ENCODE data around the gene KLK11. TPM values are rescaled to one million over a fixed set of nuclear protein-coding genes. Genes with fewer than 3 reads are reported as not detected.
A peak's percentile ranks its signal among the peaks of the same experiment; 100 is the strongest.

KLK11 gene
- total RNA-seq (not detected), polyA plus RNA-seq (not detected), total RNA-seq (not detected)

- Mint-ChIP-seq H3K27ac (peak within 1 kb of the TSS in 1 of 9 donors; percentile 22), H3K4me1 (peaks cover 0 to 2% (median 0%) of the 10 kb centered on the region in 7 donors), H3K4me3 (no peak within 1 kb of the TSS), H3K9me3 (peaks cover 0 to 2% (median 0%) of the 10 kb centered on the region in 11 donors), H3K27me3 (peaks cover 0 to 71% (median 51%) of the 10 kb centered on the region in 5 donors), H3K36me3 (peaks cover 0 to 4% (median 3%) of the 10 kb centered on the region in 5 donors)
- Histone ChIP-seq H3K27me3 (ENCODE audit: control insufficient read depth in 2 of 2, insufficient read depth in 2 of 2, low read length in 2 of 2) (no peaks in the 10 kb centered on the region), H3K4me1 (ENCODE audit: control insufficient read depth in 2 of 2, insufficient read depth in 2 of 2, low read length in 2 of 2) (no peaks in the 10 kb centered on the region), H3K9me3 (ENCODE audit: control insufficient read depth in 2 of 3, low read length in 3 of 3) (no peaks in the 10 kb centered on the region), H3K36me3 (ENCODE audit: control insufficient read depth in 2 of 3, insufficient read depth in 3 of 3, low read length in 3 of 3) (no peaks in the 10 kb centered on the region), H3K4me3 (ENCODE audit: low read length) (no peak within 1 kb of the TSS), H3K27ac (ENCODE audit: low read depth, low read length) (no peak within 1 kb of the TSS)
- CTCF ChIA-PET, result no interaction called here
- ATAC-seq, result no peak
- no peak for DNase-seq
- POLR2A ChIA-PET, result no interaction called here
- intact Hi-C loops (cut with micrococcal nuclease), result no loop called here
Observed at GRCh38 chr19:51026554-51026831, at the start of gene KLK11. Gene KLK11 (minus strand): TSS chr19:51026616. CDS start chr19:51025631, 985 bp downstream.

DNA sequence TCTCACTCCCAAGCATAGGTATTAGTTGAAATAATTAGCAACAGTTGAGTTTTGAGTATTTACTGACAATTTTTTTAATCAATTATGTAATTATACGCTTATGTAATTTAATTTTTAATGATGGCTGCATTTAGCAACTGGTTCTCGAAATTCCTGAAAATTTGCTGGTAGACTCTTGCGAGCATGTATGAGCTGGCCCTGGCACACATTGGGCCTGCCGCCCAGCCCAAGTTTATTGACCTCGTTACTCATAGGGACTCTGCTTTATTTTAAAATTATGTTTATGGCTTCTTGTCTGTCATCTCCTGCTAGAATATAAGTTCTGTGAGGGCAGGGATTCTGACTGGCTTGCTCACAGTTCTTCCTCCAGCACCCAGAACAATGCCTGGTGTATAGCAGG lies 49.6 kb upstream of the KLK11 start:
- CTCF ChIA-PET, result no interaction called here
- Mint-ChIP-seq H3K4me1 (no peaks in the 10 kb centered on the region), H3K27ac (no peak overlapping the region), H3K9me3 (peaks cover 0 to 17% (median 7%) of the 10 kb centered on the region in 11 donors), H3K27me3 (peaks cover 4 to 19% (median 13%) of the 10 kb centered on the region in 5 donors), H3K4me3 (no peak overlapping the region), H3K36me3 (peaks cover 0 to 5% (median 4%) of the 10 kb centered on the region in 5 donors)
- POLR2A ChIA-PET, result interaction anchor here (0.6 kb wide), 2 partner anchors 18 to 56 kb away, joined by 3 read pairs; no protein-coding TSS in a partner anchor
- Histone ChIP-seq H3K36me3 (ENCODE audit: control insufficient read depth in 2 of 3, insufficient read depth in 3 of 3, low read length in 3 of 3) (no peaks in the 10 kb centered on the region), H3K27ac (ENCODE audit: low read depth, low read length) (no peak overlapping the region), H3K4me3 (ENCODE audit: low read length) (no peak overlapping the region), H3K27me3 (ENCODE audit: control insufficient read depth in 2 of 2, insufficient read depth in 2 of 2, low read length in 2 of 2) (no peaks in the 10 kb centered on the region), H3K9me3 (ENCODE audit: control insufficient read depth in 2 of 3, low read length in 3 of 3) (no peaks in the 10 kb centered on the region), H3K4me1 (ENCODE audit: control insufficient read depth in 2 of 2, insufficient read depth in 2 of 2, low read length in 2 of 2) (no peaks in the 10 kb centered on the region)
- ATAC-seq (no peak), DNase-seq (no peak)
- intact Hi-C loops (cut with micrococcal nuclease), result no loop called here

- no peaks in the 10 kb centered on the region for H3K4me1 ChIP-seq (ENCODE audit: control insufficient read depth in 2 of 2, insufficient read depth in 2 of 2, low read length in 2 of 2)
- intact Hi-C loops (cut with micrococcal nuclease), result no loop called here
- no peak overlapping the region for H3K27ac Mint-ChIP-seq
- no peak overlapping the region for H3K4me3 Mint-ChIP-seq
- peaks cover 0 to 12% (median 0%) of the 10 kb centered on the region in 5 donors for H3K36me3 Mint-ChIP-seq
- H3K27ac ChIP-seq (ENCODE audit: low read depth, low read length), result no peak overlapping the region
- no peak overlapping the region for H3K4me3 ChIP-seq (ENCODE audit: low read length)
- H3K27me3 Mint-ChIP-seq, result peaks cover 16 to 43% (median 26%) of the 10 kb centered on the region in 5 donors
- POLR2A ChIA-PET, result no interaction called here
- peaks cover 0 to 20% (median 7%) of the 10 kb centered on the region in 11 donors for H3K9me3 Mint-ChIP-seq
- DNase-seq (no peak), ATAC-seq (no peak)
- CTCF ChIA-PET, result no interaction called here
- H3K9me3 ChIP-seq (ENCODE audit: control insufficient read depth in 2 of 3, low read length in 3 of 3), result no peaks in the 10 kb centered on the region
- H3K27me3 ChIP-seq (ENCODE audit: control insufficient read depth in 2 of 2, insufficient read depth in 2 of 2, low read length in 2 of 2), result no peaks in the 10 kb centered on the region
- no peaks in the 10 kb centered on the region for H3K36me3 ChIP-seq (ENCODE audit: control insufficient read depth in 2 of 3, insufficient read depth in 3 of 3, low read length in 3 of 3)
- peaks cover 0 to 1% (median 0%) of the 10 kb centered on the region in 7 donors for H3K4me1 Mint-ChIP-seq
Observed at GRCh38 chr19:51071095-51071405, 44.6 kb upstream of the KLK11 start.

GRCh38 chr19:51070334-51071094 lies 44.1 kb upstream of the KLK11 start:
- H3K4me1 Mint-ChIP-seq, result peaks cover 0 to 4% (median 0%) of the 10 kb centered on the region in 7 donors
- no peaks in the 10 kb centered on the region for H3K9me3 ChIP-seq (ENCODE audit: control insufficient read depth in 2 of 3, low read length in 3 of 3)
- intact Hi-C loops (cut with micrococcal nuclease), result no loop called here
- peaks cover 0 to 12% (median 0%) of the 10 kb centered on the region in 5 donors for H3K36me3 Mint-ChIP-seq
- no peak for ATAC-seq
- POLR2A ChIA-PET, result no interaction called here
- peaks cover 0 to 2% of the 10 kb centered on the region in 2 donors for H3K27me3 ChIP-seq (ENCODE audit: control insufficient read depth in 2 of 2, insufficient read depth in 2 of 2, low read length in 2 of 2)
- no peak overlapping the region for H3K27ac ChIP-seq (ENCODE audit: low read depth, low read length)
- H3K27me3 Mint-ChIP-seq, result peaks cover 19 to 47% (median 32%) of the 10 kb centered on the region in 5 donors
- peaks cover 0 to 20% (median 7%) of the 10 kb centered on the region in 11 donors for H3K9me3 Mint-ChIP-seq
- CTCF ChIA-PET, result no interaction called here
- DNase-seq, result no peak
- H3K4me3 ChIP-seq (ENCODE audit: low read length), result no peak overlapping the region
- no peak overlapping the region for H3K4me3 Mint-ChIP-seq
- no peaks in the 10 kb centered on the region for H3K36me3 ChIP-seq (ENCODE audit: control insufficient read depth in 2 of 3, insufficient read depth in 3 of 3, low read length in 3 of 3)
- H3K4me1 ChIP-seq (ENCODE audit: control insufficient read depth in 2 of 2, insufficient read depth in 2 of 2, low read length in 2 of 2), result no peaks in the 10 kb centered on the region
- H3K27ac Mint-ChIP-seq, result no peak overlapping the region

DNA sequence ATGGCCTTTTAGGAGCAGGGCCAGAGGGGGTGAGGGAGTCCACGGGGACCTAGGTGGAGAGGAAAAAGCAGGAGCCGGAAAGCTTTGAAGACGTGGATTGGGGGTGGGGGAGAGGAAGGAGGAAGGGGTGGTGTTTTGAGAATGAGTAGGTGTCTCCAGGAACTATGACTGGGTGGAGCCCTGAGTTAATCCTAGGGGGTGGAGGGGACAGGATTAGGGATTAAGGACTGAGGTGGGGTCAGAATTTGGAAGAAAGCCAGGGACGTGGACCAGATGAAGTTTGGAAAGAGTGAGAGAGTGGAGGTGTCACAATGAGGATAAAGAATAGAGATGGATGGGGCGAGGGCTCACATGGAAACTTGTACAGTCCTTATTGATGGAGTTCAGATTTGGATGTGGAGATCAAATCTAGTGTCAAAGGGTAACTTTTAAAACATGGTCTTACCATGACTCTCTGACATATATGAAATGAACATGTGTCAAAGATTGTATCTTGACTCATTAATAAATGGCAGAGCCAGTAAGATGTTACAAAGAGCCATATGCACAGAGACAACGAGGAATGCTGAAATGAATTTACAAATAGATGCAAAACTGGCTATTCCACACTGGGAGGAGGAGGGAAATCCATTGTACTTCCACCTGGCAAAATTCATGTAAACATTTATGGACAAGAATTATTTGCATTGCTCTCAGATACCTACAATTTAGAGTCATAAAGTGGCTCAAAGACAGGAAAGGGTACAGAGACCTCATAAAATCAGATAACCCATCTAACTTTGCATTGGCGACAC lies 40.2 kb upstream of the KLK11 start:
- H3K27ac ChIP-seq (ENCODE audit: low read depth, low read length), result no peak overlapping the region
- CTCF ChIA-PET, result no interaction called here
- no peaks in the 10 kb centered on the region for H3K4me1 ChIP-seq (ENCODE audit: control insufficient read depth in 2 of 2, insufficient read depth in 2 of 2, low read length in 2 of 2)
- Mint-ChIP-seq H3K27ac (no peak overlapping the region), H3K36me3 (peaks cover 0 to 8% (median 0%) of the 10 kb centered on the region in 5 donors), H3K9me3 (peaks cover 0 to 8% (median 1%) of the 10 kb centered on the region in 11 donors), H3K27me3 (peaks cover 23 to 48% (median 44%) of the 10 kb centered on the region in 5 donors), H3K4me1 (peaks cover 0 to 8% (median 4%) of the 10 kb centered on the region in 7 donors), H3K4me3 (peak overlapping the region in 4 of 10 donors; percentile 0 to 84 (median 30))
- no peak overlapping the region for H3K4me3 ChIP-seq (ENCODE audit: low read length)
- H3K9me3 ChIP-seq (ENCODE audit: control insufficient read depth in 2 of 3, low read length in 3 of 3), result no peaks in the 10 kb centered on the region
- ATAC-seq (no peak), DNase-seq (no peak)
- intact Hi-C loops (cut with micrococcal nuclease), result no loop called here
- H3K36me3 ChIP-seq (ENCODE audit: control insufficient read depth in 2 of 3, insufficient read depth in 3 of 3, low read length in 3 of 3), result no peaks in the 10 kb centered on the region
- peaks cover 0 to 16% of the 10 kb centered on the region in 2 donors for H3K27me3 ChIP-seq (ENCODE audit: control insufficient read depth in 2 of 2, insufficient read depth in 2 of 2, low read length in 2 of 2)
- POLR2A ChIA-PET, result no interaction called here

DNA sequence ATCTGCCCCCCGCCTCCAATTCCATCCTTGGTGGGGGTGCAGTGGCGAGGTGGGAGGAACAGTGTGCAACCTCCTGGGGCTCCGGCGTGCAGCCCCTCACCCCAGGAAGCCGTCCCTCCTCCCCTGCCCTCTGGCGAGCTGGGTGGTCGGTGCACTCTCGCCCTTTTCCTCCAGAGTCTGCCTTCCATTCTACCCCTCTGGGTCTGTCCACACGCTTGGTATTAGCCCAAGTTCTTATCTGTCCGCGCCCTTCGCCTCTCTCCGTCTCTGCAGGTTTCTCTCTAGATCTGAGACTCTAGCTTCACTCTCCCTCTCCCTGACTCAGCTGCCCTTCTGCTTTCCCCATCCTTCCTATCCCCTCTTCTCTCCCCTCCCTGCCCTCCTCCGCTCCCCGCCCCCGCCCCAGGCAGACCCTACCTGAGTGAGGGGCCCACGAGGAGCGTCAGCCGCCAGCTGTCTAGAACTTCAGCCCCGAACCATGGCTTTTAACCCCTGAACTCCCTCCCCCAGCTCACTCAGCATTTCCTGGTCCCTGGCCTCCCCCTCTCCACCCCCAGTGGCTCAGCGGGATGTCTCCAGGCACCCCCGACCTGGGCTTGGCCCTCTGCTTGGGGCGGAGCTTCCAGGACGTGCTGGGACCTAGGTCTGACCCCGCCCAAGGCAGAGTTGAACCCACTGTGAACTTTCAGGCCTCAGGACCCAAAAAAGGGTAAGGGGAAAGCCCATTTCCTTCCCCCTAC lies 39.0 kb upstream of the KLK11 start:
- Mint-ChIP-seq H3K27ac (no peak overlapping the region), H3K4me3 (peak overlapping the region; percentile 35 to 84 (median 72)), H3K27me3 (peaks cover 23 to 60% (median 53%) of the 10 kb centered on the region in 5 donors), H3K4me1 (peaks cover 0 to 8% (median 4%) of the 10 kb centered on the region in 7 donors), H3K9me3 (peaks cover 0 to 17% (median 4%) of the 10 kb centered on the region in 11 donors), H3K36me3 (peaks cover 0 to 15% (median 0%) of the 10 kb centered on the region in 5 donors)
- Histone ChIP-seq H3K9me3 (ENCODE audit: control insufficient read depth in 2 of 3, low read length in 3 of 3) (no peaks in the 10 kb centered on the region), H3K4me1 (ENCODE audit: control insufficient read depth in 2 of 2, insufficient read depth in 2 of 2, low read length in 2 of 2) (no peaks in the 10 kb centered on the region), H3K36me3 (ENCODE audit: control insufficient read depth in 2 of 3, insufficient read depth in 3 of 3, low read length in 3 of 3) (no peaks in the 10 kb centered on the region), H3K27me3 (ENCODE audit: control insufficient read depth in 2 of 2, insufficient read depth in 2 of 2, low read length in 2 of 2) (peaks cover 0 to 21% of the 10 kb centered on the region in 2 donors), H3K27ac (ENCODE audit: low read depth, low read length) (no peak overlapping the region), H3K4me3 (ENCODE audit: low read length) (no peak overlapping the region)
- ChIA-PET CTCF (no interaction called here), POLR2A (no interaction called here)
- ATAC-seq (no peak), DNase-seq (no peak)
- intact Hi-C loops (cut with micrococcal nuclease), result no loop called here

Data from naive thymus-derived CD4-positive, alpha-beta T cell (primary cell).